ENCODE results near the gene FFAR4.
A peak's percentile ranks its signal among the peaks of the same experiment; 100 is the strongest.

Gene FFAR4

DNA sequence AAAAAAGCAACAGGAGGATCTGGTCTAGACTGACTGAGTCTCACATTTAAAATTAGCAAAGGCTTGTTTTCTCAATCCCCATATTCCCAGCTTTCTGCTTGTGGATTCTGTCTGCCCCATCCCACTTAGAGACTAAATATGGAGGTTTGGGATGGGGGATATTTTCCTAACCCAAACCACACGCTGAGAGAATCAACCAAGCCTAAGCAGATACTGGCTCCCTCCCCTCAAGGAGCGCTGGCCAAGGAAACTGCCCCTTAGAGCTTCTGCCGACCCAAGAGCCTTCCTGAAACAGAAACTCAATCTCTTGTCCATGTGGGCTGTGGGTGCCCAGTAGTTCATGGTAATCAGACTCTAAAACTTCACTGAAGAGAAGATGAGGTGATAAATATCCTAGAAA, 3.9 kb downstream of the FFAR4 start:
- DNase-seq, result no peak

DNA sequence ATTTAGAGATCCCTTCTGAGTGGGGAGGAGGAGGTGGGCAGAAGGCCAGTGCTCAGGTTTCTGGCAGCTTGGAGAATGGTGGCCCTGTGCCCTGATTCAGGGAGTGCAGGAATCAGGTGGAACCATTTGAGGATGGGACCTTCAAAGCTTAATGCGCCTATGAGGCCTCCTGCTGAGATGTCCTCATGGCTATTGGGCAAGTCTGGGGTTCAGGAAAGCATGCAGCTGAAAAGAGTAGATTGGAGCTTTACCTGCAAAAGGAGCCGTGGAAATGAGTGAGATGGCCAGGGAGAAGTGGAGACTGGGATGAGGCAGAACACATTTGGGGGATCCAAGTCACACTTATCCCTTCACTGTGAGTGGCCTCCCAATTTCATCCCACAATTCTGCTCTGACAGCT, 6.1 kb downstream of the FFAR4 start:
- no peak for DNase-seq

DNA sequence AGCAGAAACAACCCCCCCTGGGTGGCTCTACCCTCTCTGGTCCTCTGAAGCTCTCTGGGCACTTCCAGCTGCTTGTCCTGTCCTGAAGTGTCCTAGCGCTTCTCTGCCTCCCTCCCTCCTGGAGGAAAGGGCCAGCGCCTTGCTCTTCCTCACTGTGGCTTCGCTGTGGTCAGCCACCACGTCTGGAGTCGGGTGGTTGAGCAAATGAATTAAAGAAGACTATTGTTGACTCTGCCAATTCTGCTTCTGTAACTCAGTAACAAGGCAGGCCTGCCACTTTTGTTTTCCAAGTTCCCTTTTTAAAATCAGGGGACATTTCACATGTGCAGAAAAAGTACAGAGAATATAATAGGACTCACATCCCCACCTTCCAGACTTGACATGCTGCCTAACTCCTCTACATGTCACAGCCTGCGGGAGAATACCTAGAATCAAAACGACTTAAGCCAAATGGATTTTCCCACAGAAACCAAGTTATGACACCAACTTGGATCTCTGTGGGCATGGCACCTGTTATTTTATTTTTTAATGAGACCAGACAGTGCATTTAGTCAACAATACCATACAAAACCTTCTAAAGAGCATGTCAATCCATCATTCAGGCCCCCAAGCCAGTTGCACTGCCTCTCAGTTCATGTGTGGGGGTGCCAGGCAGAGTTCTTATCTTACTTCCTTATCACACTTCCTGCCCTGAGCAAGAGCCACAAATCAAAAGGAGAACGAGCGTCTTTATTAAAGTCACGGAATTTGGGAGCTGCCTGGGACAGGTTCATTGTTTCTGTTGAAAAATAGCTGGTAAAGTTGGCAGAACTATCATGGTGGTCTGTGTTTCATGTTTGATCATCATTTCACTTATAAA, 6.8 kb downstream of the FFAR4 start:
- DNase-seq, result peak in 8 of 56 donors; percentile 4 to 41 (median 10)

DNA sequence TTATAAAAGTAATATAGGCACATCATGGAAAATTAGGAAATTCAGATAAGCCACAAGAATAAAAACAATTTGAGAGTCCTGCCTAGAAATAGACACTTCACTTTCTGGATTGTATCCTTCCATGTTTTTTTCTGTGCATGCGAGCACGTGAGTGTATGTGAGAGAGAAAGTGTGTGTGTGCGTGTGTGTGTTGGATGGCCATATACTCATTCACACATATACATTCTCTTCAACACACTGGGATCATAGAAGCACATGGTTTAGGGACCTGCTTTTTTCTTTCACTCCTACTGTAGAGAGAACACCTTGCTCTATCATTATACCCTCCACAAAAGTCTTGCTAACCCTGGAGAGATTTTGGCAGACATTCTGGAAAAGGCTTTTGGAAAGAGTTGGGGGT, 7.5 kb downstream of the FFAR4 start:
- no peak for DNase-seq

DNA sequence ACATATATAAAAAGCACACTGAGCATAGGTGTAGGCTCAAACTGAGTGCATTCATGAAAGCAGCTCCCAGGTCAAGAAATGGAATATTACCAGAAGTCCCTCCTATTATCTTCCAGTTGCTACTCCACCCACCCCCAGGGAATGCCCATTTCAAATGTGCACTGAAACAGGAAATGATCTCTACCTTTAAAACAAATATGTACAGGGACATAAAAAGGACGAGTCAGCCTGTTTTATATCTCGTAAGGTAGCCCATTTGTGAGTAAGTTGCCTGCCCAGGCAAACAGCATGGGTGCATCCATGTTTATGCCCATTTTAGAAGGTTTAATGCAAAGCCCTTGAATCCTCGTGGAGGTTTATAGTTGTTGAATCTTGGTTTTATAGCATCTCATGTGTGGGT, 10.4 kb downstream of the FFAR4 start:
- DNase-seq, result no peak

DNA sequence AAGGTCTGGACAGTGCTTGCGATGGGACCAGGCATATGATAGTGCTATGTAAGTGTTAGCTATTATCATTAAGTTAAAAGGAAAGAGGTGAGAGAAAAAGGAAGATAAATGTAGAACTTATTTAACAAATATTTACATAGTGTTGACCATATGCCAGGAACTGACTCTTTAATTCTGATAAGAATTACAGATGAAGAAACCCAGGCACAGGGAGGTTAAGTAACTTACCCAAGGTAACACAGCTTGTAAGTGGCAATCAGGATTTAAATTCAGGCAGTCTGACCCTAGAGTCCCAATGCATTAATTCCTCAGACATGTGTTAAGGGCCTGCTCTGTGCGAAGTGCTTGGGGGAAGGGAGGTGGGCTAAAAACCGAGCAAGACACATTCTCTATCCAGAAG, 11.1 kb downstream of the FFAR4 start:
- DNase-seq, result no peak

DNA sequence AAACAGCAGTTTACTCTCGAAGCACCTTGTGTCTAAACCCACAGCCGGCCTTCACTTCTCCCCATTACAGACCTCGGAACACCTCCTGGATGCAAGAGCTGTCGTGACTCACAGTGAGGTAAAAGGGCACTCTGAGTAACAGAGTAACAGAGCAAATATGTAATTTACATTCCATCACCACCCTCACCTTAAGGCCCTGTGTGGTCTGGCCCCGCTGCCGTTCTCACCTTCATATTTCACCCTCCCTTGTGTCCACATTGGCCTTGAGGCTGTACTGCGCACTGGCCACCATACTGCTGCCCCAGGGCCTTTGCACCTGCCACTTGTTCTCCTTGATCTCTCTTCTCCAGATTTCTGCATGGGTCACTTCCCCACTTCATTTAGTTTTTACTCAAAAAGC, 12.6 kb downstream of the FFAR4 start:
- no peak for DNase-seq

DNA sequence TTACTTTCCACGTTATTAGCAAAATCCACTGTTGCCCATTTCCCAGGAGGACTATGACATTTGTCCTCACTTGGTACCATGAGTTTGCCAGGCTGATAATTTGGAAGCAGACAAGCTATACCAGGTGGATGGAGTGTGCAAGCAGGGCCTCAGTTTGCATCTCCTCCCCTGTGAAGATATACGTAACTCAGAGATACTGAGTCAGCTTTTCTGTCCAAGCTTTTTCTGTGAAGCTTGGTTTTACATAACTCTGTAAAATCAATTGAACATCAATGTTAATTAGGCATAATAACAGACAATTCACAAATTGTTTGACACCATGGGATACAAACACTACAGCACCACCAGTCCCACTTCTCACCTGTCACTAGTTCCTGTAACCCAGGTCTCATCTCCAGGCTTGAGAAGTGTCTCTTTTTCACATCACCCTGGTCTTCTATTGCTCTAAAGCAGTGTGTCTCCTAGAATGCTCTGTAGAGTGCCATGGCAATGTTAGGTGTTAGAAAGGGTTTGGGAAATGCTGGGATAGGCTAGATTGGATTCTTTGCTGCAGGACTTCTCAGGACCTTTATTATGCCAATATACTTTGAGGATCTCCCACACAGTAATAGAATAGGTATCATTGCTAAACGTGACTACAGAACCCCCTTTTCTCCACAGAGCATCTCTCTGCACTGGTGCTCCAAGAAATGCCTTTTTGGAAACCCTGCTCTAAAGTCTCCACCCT, 13.7 kb downstream of the FFAR4 start:
- no peak for DNase-seq

DNA sequence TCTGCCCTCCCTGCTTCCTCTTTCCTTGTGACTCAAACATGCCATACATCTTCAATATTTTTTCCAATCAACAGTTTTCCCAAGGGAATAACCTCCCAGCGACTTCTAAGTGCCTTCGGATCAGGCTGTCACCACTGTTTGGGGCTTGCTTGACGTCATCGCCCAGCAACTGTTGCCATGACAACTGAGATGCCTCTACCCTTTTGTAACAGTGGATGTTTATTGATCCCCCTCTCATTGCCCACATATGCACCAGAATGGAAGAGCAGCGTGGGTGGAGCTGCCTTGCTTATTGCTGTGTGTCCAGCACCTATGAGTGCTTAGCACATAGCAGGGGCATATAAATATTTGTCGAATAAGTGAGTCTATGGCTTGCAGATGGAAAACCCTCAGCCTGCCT, 14.4 kb downstream of the FFAR4 start:
- peak in 26 of 56 donors; percentile 9 to 79 (median 40) for DNase-seq

DNA sequence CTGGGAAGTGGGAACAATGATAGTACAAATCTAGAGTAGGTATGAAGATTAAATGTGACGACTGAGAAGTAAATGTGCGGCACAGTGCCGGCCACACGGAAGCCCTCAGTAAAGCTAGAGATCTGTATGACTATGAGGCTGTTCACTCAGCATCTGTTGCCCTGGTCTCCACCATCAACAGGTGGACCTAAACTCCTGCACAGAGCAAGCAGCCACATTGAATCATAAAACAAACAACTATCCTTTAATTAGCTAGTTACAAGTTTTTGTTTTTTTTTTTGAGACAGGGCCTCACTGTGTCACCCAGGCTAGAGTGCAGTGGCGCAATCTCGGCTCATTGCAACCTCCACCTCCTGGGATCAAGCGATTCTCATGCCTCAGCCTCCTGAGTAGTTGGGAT, 18.0 kb downstream of the FFAR4 start:
- DNase-seq, result no peak

DNA sequence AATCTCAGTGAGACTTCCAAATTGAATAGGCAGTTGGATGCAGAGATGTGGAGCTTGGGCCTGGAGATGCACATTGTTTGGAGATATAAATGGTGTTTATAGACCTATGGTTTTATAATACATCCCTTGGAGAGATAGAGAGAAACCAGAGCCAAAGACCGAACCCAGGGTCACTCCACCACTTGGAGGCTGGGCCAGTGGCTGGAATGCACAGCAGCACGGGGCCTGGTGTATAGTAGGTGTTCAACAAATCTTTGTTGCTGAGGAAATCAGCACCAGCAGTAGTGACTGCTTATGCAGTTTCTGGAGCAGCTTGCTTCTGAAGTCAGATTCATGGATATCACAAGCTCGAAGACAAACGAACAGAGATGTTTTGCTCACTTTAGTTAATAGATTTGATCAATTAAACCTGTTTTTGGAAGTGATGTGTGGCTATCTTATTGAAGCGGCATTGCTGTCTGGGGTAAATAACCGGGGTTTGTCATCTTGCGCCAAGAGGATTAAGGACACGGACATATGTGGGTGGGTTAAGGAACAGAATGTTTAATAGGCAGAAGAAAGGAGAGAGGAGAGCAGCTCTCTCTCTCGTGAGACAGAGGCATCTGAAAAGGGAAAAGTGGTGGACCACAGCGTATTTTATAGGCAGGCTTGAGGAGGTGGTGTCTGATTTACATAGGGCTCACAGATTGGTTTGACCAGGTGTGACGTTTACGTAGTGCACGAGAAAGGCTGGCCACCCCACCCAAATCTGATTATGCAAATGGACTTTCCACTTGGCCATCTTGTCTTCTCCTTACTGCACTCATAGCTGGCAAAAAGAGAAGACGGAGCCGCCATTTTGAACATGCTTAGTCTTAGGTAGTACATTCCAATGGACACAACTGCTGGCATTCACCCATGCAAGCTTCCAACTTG, 23.4 kb downstream of the FFAR4 start:
- no peak for DNase-seq

DNA sequence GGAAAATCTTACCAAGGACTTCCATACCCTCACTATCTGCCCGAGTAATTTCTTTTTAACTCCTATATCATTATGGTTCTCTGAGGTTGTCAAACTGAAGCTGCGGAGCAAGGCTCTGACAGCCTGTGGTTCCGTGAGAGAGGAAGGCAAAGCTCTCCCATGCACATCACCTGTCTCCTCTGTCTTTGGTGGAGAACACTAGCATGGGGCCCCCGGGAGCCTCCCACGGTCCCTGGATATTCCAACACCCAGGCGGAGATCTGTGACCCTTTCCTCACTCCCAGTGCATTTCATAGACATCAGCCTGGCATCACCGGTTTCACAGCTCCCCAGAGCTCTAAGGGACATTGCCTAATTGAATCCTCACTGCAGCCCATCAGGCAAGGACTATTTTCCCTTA, 24.2 kb downstream of the FFAR4 start:
- no peak for DNase-seq

DNA sequence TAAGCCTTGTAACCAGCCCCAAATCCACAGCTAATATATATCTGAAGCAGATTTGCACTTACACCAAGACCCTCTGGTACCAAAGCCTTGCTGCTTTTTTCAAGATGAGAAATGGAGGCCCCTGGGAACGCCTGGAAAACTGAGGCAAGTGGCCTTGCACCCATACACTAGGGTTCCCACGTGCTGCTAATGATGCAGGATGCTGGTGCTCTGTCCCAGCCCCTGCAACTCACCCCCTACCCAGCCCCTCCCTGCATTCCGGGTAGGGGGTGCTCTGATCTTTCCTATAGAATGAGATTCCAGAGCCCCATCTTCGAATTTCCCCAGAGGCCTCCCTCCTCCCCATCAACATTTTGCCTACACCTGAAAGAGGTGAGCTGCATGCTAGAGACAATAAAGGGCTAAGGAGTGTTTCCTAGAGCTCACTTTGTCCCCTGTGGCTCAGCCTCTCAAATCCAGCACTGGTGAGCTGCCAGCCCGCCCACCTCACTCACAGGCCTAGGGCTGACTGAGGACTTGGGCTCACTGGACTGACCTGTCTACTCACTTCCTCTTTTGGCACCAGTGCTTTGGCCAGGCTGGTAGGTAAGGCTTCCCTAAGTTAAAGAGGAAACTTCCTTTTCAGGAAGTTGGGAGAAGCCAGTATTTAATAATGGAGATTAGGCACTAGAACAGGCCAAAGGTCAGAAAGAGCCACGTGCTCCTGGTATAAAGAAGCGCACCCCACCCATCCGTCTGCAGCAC, 24.8 kb downstream of the FFAR4 start:
- DNase-seq, result no peak

DNA sequence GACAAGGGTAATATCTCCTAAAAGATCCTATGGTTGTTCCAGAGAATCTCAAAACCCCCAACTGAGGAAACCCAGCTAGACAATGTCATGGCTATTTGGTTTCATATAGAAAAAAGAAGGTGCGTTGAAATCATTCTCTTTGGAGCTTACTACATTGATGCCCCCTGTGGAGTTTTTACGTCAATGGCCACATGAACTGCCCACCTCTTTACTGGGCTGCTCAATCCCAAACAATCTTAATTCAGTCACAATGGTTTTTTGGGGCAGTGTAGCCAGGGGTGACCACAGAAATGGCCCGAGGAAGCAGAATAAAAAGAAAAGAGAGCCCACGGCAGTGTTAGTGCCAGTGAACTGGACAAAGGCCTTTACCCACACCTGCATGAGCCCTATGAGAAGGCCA, 26.8 kb downstream of the FFAR4 start:
- no peak for DNase-seq

DNA sequence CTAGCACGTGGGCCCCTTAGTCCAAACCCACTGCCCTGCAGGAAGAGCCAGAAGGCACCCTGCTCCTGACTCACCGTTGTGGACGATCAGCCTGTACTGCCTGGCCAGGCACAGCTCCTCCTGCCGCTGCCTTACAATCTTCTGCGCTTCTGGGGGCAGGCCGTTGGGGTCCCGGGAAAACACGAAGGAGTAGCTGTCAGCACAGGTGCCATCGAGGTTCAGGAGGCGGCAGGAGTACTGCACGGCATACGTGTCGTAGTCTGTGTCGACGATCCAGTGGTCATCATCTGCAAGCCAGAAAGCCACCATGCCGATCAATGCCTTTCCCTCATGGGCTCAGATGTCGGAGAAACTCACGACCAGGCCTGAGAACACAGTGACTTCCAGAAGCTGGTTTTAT, 27.3 kb downstream of the FFAR4 start:
- DNase-seq, result no peak

DNA sequence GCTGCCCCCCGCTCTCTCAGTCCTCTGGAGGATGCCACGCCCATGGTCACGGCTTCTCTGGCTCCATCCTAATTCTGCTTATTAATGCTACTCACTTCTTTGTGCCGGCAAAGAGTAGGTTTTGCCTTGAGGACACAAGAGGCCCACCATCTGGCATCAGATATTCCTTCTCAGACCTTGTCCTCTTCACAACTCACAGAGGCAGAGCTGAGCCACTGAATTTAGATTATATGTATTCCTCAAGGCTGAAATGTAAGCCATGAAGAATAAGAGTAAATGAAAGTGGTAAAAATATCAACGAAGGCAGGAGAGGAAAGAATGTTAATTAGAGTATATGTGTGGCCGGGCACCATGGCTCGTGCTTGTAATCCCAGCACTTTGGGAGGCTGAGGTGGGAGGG, 28.1 kb downstream of the FFAR4 start:
- no peak for DNase-seq

DNA sequence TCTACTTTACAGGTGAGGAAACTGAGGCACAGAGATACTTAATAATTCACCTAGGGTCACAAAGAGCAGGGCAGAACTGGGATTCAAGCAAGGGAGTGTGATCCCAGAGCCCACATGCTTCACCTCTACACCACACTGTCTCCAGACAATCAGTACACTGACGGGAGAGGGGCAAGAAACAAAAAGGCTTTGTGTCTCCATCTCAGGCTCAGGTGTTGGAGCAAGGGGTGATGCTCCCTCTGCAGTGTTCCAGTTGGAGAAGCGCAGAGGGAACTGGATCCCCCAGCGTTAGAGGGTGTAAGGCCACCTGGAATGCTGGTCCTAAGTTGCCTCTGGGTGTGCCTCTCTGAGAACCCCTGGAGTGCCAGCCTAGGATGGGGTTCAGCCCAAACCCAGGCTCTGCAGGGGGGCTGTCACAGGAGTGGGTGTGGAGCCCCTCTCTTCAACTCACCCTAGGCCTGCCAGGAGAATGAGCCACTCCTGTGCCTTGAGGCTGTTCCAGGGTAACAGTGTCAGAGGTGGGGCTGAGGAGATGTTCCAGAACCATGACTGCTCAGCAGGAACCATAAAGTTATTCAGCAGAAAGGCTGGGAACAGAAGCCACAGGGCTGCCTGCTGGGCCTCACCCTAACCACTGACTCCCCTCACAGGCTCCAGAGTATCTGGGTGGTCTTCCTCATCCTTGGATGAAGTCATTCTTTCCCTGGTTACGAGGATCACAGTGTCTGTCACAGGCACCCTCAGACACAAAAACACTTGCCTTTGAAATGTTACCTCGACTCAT, 29.1 kb downstream of the FFAR4 start:
- DNase-seq, result no peak

DNA sequence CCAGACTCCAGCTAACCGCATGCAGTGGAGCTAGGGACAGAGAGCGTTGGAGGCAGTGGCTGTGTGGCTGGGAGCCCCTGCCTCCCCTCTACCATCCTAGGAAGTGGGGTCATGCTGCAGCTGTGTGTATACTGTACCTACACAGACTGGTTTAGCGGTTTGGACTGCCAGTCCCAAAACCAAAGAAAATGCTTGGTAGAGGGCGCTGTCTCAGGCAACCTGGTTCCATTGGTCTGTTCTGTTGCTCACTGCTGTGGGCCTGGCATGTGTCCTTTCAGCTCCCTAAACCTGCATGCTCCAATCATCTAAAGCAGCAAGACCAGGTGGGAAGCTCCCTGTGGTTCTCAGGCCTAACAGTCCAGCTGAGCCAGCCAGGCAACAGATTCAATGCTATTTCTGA, 30.1 kb downstream of the FFAR4 start:
- no peak for DNase-seq

DNA sequence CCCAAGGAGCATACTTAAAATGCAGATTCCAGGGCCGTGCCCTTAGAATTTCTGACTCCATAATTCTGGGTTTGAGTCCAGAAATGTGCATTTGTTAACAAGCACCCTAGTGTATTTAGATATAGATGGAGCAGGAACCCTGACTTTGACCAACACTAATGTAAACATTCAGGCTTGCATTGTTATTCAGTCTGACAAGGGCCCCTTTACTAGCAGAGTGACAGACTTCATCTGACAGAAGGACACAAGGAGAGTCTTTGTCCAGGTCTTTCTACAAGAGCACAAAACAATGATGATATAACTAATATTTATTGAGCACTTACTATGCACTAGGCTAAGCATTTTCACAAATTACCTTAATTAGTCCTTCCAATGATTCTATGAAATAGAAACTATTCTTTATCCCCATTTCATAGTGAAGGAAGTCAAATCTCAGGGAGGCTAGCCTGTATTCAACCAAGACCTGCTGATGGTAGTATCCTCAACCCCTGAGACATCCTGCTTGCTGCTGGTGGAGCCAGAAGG, 30.7 kb downstream of the FFAR4 start:
- DNase-seq, result no peak

DNA sequence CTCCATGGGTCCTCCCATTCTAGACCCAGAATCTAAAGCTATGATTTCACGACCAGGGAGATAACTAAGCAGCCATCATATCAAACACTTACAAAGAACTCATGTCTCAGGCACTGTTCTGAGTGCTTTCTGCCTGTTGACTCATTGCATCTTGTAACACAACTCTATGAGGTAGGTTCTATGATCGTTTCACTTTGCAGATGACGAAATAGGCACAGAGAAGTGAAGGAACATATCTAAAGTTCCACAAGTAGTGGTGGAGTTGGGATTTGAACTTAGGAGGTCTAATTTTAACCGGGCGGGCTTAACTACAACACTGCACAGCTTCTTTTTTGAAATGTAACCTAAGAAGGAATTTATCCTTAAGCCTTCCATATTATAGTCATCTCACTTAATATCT, 31.7 kb downstream of the FFAR4 start:
- DNase-seq, result no peak

Data from nucleus accumbens (tissue), 56 donors.